ENCODE results near the gene CEP131.

CEP131 gene

DNA sequence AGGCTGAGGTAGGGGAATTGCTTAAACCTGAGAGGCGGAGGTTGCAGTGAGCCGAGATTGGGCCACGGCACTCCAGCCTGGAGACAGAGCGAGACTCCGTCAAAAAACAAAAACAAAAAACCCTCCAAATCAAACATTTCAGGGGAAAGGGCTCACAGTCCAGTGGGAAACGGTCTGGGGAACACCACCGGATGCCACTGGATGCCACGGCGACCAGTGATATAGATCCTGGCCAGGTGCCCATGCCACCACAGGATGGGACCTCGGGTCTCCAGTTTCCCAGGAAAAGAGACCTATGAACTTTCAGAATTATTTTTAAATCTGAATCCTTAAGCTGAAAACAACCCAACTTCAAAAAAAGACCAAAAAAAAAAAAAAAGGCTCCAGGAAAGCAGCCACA is 12.3 kb downstream of the CEP131 start:
- no peaks in the 10 kb centered on the region for H3K4me1 ChIP-seq (ENCODE audit: insufficient read depth, poor library complexity, severe bottlenecking)
- H3K4me3 ChIP-seq (ENCODE audit: severe bottlenecking), result no peak overlapping the region
- no peak for ATAC-seq (ENCODE audit: low read depth)
- no peaks in the 10 kb centered on the region for H3K9me3 ChIP-seq (ENCODE audit: severe bottlenecking)
- H3K27me3 ChIP-seq (ENCODE audit: insufficient read depth, poor library complexity, severe bottlenecking), result no peaks in the 10 kb centered on the region
- peaks cover 8% of the 10 kb centered on the region for H3K36me3 ChIP-seq (ENCODE audit: low read depth)
- DNase-seq (ENCODE audit: low spot score), result no peak
- TF ChIP-seq, protein P1, sequence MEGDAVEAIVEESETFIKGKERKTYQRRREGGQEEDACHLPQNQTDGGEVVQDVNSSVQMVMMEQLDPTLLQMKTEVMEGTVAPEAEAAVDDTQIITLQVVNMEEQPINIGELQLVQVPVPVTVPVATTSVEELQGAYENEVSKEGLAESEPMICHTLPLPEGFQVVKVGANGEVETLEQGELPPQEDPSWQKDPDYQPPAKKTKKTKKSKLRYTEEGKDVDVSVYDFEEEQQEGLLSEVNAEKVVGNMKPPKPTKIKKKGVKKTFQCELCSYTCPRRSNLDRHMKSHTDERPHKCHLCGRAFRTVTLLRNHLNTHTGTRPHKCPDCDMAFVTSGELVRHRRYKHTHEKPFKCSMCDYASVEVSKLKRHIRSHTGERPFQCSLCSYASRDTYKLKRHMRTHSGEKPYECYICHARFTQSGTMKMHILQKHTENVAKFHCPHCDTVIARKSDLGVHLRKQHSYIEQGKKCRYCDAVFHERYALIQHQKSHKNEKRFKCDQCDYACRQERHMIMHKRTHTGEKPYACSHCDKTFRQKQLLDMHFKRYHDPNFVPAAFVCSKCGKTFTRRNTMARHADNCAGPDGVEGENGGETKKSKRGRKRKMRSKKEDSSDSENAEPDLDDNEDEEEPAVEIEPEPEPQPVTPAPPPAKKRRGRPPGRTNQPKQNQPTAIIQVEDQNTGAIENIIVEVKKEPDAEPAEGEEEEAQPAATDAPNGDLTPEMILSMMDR (IDR thresholded peaks at IDR 0.05; ENCODE audit: poor library complexity, severe bottlenecking), result no peak
- no peak overlapping the region for H3K27ac ChIP-seq (ENCODE audit: poor library complexity, severe bottlenecking)

DNA sequence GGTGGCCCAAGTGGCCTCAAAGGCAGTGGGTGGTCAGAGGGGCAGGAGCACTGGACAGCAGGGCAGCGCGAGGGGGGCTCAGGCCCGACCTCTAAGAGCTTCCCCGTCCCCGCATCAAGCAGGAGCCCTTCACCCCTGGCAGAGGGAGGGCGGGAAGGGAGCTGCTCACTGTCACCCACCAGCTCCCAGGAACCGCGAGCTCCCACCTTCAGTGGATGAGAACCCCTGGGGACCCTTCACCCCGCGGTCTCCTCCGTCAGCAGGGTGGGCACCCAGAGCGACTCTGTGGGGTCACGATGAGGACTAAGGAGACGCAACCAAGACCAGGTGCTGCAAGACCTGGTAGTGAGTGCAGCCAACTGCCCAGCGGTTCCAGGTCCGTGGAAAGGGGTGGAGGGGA is 13.6 kb downstream of the CEP131 start:
- H3K4me1 ChIP-seq (ENCODE audit: insufficient read depth, poor library complexity, severe bottlenecking), result no peaks in the 10 kb centered on the region
- DNase-seq (ENCODE audit: low spot score) (no peak), ATAC-seq (ENCODE audit: low read depth) (no peak)
- peaks cover 11% of the 10 kb centered on the region for H3K36me3 ChIP-seq (ENCODE audit: low read depth)
- TF ChIP-seq, protein P1 (IDR thresholded peaks at IDR 0.05; ENCODE audit: poor library complexity, severe bottlenecking), result no peak
- H3K4me3 ChIP-seq (ENCODE audit: severe bottlenecking), result no peak overlapping the region
- H3K27ac ChIP-seq (ENCODE audit: poor library complexity, severe bottlenecking), result no peak overlapping the region
- no peaks in the 10 kb centered on the region for H3K27me3 ChIP-seq (ENCODE audit: insufficient read depth, poor library complexity, severe bottlenecking)
- no peaks in the 10 kb centered on the region for H3K9me3 ChIP-seq (ENCODE audit: severe bottlenecking)

DNA sequence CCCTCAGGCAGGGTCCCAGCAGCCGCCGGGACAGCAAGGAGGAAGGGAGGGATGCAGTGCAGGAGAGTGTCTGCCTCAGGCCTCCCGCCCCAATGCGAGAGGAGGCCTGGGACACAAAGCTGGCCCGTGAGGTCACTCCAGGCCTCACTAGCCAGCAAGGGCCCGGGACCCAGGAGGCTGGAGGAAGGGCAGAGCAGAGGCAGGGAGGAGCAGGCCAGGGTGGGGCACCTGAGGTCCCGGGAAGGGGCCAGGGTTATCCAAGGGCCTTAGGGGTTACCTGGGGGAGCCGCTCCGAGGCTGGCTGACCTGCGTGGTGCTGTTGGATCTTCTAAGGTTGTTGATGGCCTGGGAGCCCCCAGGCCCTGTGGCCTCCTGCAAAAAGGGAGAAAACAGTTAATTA is 14.1 kb downstream of the CEP131 start:
- no peaks in the 10 kb centered on the region for H3K4me1 ChIP-seq (ENCODE audit: insufficient read depth, poor library complexity, severe bottlenecking)
- TF ChIP-seq, protein P1 (IDR thresholded peaks at IDR 0.05; ENCODE audit: poor library complexity, severe bottlenecking), result no peak
- ATAC-seq (ENCODE audit: low read depth) (no peak), DNase-seq (ENCODE audit: low spot score) (no peak)
- no peaks in the 10 kb centered on the region for H3K9me3 ChIP-seq (ENCODE audit: severe bottlenecking)
- H3K4me3 ChIP-seq (ENCODE audit: severe bottlenecking), result no peak overlapping the region
- H3K27me3 ChIP-seq (ENCODE audit: insufficient read depth, poor library complexity, severe bottlenecking), result no peaks in the 10 kb centered on the region
- H3K36me3 ChIP-seq (ENCODE audit: low read depth), result peaks cover 6% of the 10 kb centered on the region; the same call in 1 of the 2 replicates
- H3K27ac ChIP-seq (ENCODE audit: poor library complexity, severe bottlenecking), result no peak overlapping the region

DNA sequence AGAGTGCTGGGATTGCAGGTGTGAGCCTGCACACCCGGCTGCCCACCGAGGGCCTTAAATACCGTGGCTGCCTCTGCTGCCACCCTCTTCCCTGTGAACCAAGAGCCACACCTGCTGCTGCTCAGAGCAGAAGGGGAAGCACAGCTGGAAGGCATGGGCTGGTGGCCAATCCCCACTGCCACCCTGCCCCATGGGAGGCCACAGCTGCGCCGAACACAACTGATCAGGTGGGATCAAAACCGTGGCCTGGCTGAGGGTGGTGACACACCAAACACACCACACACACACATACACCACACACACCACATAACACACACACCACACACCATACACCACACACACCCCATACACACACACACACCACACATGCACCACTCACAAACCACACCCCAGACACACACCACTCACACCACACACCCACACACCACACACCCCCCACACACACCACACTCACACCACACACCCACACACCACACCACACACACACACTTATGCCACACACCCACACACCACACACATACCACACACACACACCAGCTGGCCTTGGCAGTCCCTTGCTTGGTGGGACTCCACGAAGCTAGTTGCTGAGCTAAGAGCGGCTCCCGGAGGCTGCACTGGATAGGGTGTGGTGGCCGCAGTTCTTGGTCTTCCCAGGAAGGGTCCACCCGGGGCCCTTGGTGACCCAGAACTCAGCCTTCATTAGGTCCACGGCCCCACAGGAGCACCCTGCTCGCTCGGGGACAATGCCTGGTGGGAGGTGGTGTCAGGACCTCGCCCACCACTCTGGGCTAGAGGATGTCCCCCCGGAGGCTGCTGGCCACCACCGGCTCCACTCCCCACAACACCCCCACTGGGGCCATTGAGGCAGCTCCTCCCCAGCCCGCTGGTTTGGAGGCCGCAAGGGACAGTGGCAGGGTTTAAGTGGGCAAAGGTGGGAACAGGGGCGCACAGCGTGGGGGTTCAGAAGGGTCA is 14.9 kb downstream of the CEP131 start:
- Histone ChIP-seq H3K36me3 (ENCODE audit: low read depth) (0 out of 2 replicates have a peak, but pooled peaks cover 6% of the 10 kb centered on the region), H3K27ac (ENCODE audit: poor library complexity, severe bottlenecking) (no peak overlapping the region), H3K4me3 (ENCODE audit: severe bottlenecking) (no peak overlapping the region), H3K27me3 (ENCODE audit: insufficient read depth, poor library complexity, severe bottlenecking) (no peaks in the 10 kb centered on the region), H3K9me3 (ENCODE audit: severe bottlenecking) (no peaks in the 10 kb centered on the region), H3K4me1 (ENCODE audit: insufficient read depth, poor library complexity, severe bottlenecking) (no peaks in the 10 kb centered on the region)
- TF ChIP-seq, protein P1 (IDR thresholded peaks at IDR 0.05; ENCODE audit: poor library complexity, severe bottlenecking), result no peak
- DNase-seq (ENCODE audit: low spot score), result no peak
- peak; percentile 45; the same call in 2 of the 3 replicates for ATAC-seq (ENCODE audit: low read depth)

DNA sequence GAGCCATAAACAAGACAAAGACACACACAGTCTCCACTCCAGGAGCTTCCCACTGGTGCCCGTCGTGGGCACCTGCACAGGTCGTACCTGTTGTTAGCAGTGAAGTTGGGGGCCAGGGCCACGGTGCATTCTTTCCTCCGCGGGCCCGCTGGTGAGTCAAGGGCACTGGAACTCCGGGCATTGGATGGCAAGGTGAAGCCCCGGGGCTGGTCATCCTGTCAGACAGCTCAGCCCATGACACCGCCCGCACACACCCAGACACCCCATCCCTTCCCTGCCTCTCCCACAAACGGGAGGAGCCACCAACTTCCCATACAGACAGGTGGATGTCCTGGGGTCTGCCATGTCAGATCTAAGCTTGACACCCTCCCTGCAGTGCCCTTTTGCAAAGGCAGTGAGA is 16.1 kb downstream of the CEP131 start:
- ATAC-seq (ENCODE audit: low read depth), result no peak
- no peaks in the 10 kb centered on the region for H3K4me1 ChIP-seq (ENCODE audit: insufficient read depth, poor library complexity, severe bottlenecking)
- no peak for DNase-seq (ENCODE audit: low spot score)
- no peaks in the 10 kb centered on the region for H3K9me3 ChIP-seq (ENCODE audit: severe bottlenecking)
- H3K36me3 ChIP-seq (ENCODE audit: low read depth), result peaks cover 7% of the 10 kb centered on the region
- no peaks in the 10 kb centered on the region for H3K27me3 ChIP-seq (ENCODE audit: insufficient read depth, poor library complexity, severe bottlenecking)
- no peak overlapping the region for H3K4me3 ChIP-seq (ENCODE audit: severe bottlenecking)
- no peak overlapping the region for H3K27ac ChIP-seq (ENCODE audit: poor library complexity, severe bottlenecking)
- TF ChIP-seq, protein P1 (IDR thresholded peaks at IDR 0.05; ENCODE audit: poor library complexity, severe bottlenecking), result no peak
